ENCODE results near the gene PKHD1. TPM values are rescaled to one million over a fixed set of nuclear protein-coding genes. Genes with fewer than 3 reads are reported as not detected.

The PKHD1 gene
- total and polyA plus RNA-seq, 9 donors, result 0.01 to 0.12 (median 0.05) TPM; not detected in 3

GRCh38 chr6:52020945-52021570 lies 66.4 kb downstream of the PKHD1 start:
- no peak for DNase-seq
- WGBS, 3 donors, result 84 to 89% (median 85%) methylated on average over 2 of the region's 2 CpGs
- Histone ChIP-seq H3K4me3 (no peak overlapping the region), H3K36me3 (no peaks in the 10 kb centered on the region), H3K9me3 (no peaks in the 10 kb centered on the region), H3K27me3 (no peaks in the 10 kb centered on the region), H3K4me1 (ENCODE audit: insufficient read depth) (no peaks in the 10 kb centered on the region), H3K27ac (no peak overlapping the region)
- TF ChIP-seq CTCF (IDR thresholded peaks at IDR 0.05) (peak; percentile 28 to 38 (median 31)), EP300 (IDR thresholded peaks at IDR 0.05) (no peak)
- intact Hi-C loops (cut with DNase I), result no loop called here

GRCh38 chr6:52019881-52020280 lies 67.5 kb downstream of the PKHD1 start:
- no peak for DNase-seq
- Histone ChIP-seq H3K4me1 (ENCODE audit: insufficient read depth) (no peaks in the 10 kb centered on the region), H3K4me3 (no peak overlapping the region), H3K36me3 (no peaks in the 10 kb centered on the region), H3K27ac (no peak overlapping the region), H3K27me3 (no peaks in the 10 kb centered on the region), H3K9me3 (no peaks in the 10 kb centered on the region)
- TF ChIP-seq EP300 (IDR thresholded peaks at IDR 0.05) (no peak), POLR2A (IDR thresholded peaks at IDR 0.05) (no peak), CTCF (IDR thresholded peaks at IDR 0.05) (no peak)
- intact Hi-C loops (cut with DNase I), result loop anchor here in 1 of 4 donors (10.0 kb wide), 1 partner anchor 1225 kb away; no protein-coding TSS in a partner anchor
- 9 to 34% (median 17%) methylated on average over 5 of the region's 5 CpGs for WGBS, 3 donors

- no peaks in the 10 kb centered on the region for H3K27me3 ChIP-seq
- DNase-seq, result no peak
- H3K4me1 ChIP-seq (ENCODE audit: insufficient read depth), result no peaks in the 10 kb centered on the region
- no peak overlapping the region for H3K27ac ChIP-seq
- no peaks in the 10 kb centered on the region for H3K36me3 ChIP-seq
- H3K9me3 ChIP-seq, result no peaks in the 10 kb centered on the region
- TF ChIP-seq CTCF (IDR thresholded peaks at IDR 0.05) (no peak), POLR2A (IDR thresholded peaks at IDR 0.05) (no peak)
- 42 to 65% (median 53%) methylated on average over 3 of the region's 3 CpGs for WGBS, 3 donors
- H3K4me3 ChIP-seq, result no peak overlapping the region
- intact Hi-C loops (cut with DNase I), result loop anchor here in 1 of 4 donors (10.0 kb wide), 1 partner anchor 1224 kb away; no protein-coding TSS in a partner anchor
Observed at GRCh38 chr6:52019092-52019491, 68.3 kb downstream of the PKHD1 start.

GRCh38 chr6:52016915-52017748 lies 70.3 kb downstream of the PKHD1 start:
- H3K27ac ChIP-seq, result no peak overlapping the region
- no peak for DNase-seq
- TF ChIP-seq POLR2A (IDR thresholded peaks at IDR 0.05) (no peak), CTCF (IDR thresholded peaks at IDR 0.05) (no peak), EP300 (IDR thresholded peaks at IDR 0.05) (no peak)
- H3K4me3 ChIP-seq, result no peak overlapping the region
- WGBS, 3 donors, result 72 to 77% (median 73%) methylated on average over 14 of the region's 14 CpGs
- no peaks in the 10 kb centered on the region for H3K27me3 ChIP-seq
- H3K4me1 ChIP-seq (ENCODE audit: insufficient read depth), result no peaks in the 10 kb centered on the region
- H3K36me3 ChIP-seq, result no peaks in the 10 kb centered on the region
- intact Hi-C loops (cut with DNase I), result loop anchor here in 1 of 4 donors (10.0 kb wide), 1 partner anchor 1222 kb away; no protein-coding TSS in a partner anchor
- no peaks in the 10 kb centered on the region for H3K9me3 ChIP-seq
